Stomach smooth muscle (tissue), 2 donors: ENCODE results near the gene RTEL1.
"Not testable (repeated sequence)": the region's sequence is repeated elsewhere in the genome, so short reads cannot be mapped to it uniquely, and the experiment has no call there.

Experiments used
- H3K27ac ChIP-seq: one replicate; pipeline ENCODE4 v1.7.0; 2013; ENCODE audit warnings: mild to moderate bottlenecking, low read length, inconsistent platforms
- H3K27me3 ChIP-seq, 2 donors: one replicate each; pipeline ENCODE4 v1.7.0; 2013; ENCODE audit warnings: low read length in 2 of 2; ENCODE audit not compliant: insufficient read depth in 2 of 2, control insufficient read depth in 1 of 2
- H3K36me3 ChIP-seq, 2 donors: one replicate each; pipeline ENCODE4 v1.7.0; 2013; ENCODE audit warnings: low read length in 2 of 2; ENCODE audit not compliant: control insufficient read depth in 2 of 2, insufficient read depth in 2 of 2
- H3K4me1 ChIP-seq: one replicate; pipeline ENCODE4 v1.7.0; 2013; ENCODE audit warnings: low read length; ENCODE audit not compliant: control insufficient read depth, insufficient read depth
- H3K4me3 ChIP-seq, 2 donors: one replicate each; pipeline ENCODE4 v1.7.0; 2013; ENCODE audit warnings: low read length in 2 of 2
- H3K9ac ChIP-seq, 2 donors: one replicate each; pipeline ENCODE4 v1.7.0; 2013; ENCODE audit warnings: low read length in 2 of 2, mild to moderate bottlenecking in 1 of 2
- H3K9me3 ChIP-seq, 2 donors: one replicate each; pipeline ENCODE4 v1.7.0; 2013; ENCODE audit warnings: low read length in 2 of 2; ENCODE audit not compliant: control insufficient read depth in 2 of 2
- donor health status: healthy.
- donor health status: Pancreatic carcinoma.

Gene RTEL1

DNA sequence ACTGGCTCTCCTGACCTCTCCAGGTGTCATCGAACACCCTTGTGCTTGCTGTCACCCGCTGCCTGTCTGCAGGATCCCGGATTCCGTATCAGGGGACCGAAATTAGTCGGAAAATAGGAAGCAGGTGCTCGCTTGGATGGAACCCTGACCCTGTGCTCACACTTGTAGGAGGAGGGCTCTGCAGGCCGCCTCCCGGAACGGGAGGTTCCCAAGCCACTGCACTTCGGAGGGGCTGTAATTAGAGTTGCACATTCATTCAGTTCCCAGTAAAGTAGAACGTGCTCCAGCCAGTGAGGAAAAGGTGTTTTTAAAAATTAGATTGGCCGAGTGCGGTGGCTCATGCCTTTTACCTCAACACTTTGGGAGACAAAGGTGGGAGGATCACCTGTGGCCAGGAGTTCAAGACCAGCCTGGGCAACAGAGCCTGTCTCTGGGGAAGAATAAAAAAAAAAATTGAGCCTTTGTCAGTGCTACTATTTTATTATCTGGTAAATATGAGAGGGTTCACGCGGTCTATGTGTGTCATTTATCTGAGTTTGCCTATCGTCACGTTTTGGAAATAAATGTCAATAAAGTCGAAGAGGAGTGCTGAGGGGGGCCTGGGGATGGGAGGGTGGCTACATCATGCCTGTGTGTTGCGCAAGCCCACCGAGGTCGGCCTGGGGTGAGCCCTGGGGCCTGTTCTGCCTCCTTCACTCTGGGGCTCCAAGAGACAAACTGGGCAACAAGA lies 29.7 kb upstream of the RTEL1 start:
- no peak overlapping the region for H3K27ac ChIP-seq

DNA sequence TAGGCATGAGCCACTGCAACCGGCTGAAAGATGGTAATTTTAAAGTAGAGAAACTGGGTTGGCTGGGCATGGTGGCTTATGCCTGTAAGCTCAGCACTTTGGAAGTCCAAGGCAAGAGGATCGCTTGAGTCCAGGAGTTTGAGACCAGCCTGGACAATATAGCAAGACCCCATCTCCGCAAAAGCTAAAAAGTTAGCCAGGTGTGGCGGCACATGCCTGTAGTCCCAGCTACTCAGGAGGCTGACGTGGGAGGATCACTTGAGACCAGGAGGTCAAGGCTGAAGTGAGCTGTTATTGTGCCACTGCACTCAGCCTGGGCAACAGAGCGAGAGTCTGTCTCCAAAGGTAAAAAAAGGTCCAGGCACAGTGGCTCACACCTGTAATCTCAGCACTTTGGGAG lies 27.2 kb upstream of the RTEL1 start:
- not testable (repeated sequence) for H3K27ac ChIP-seq, H3K9me3 ChIP-seq, H3K9ac ChIP-seq, H3K27me3 ChIP-seq, H3K36me3 ChIP-seq, H3K4me3 ChIP-seq
- H3K4me1 ChIP-seq = peaks cover 15% of the 10 kb centered on the region

More for the DNA sequence above, 29.7 kb upstream of the RTEL1 start:
- Histone ChIP-seq H3K4me3 (peak overlapping the region; percentile 73 to 93), H3K9ac (peak overlapping the region; percentile 69 to 85), H3K9me3 (no peaks in the 10 kb centered on the region), H3K27me3 (no peaks in the 10 kb centered on the region), H3K36me3 (no peaks in the 10 kb centered on the region), H3K4me1 (peaks cover 19% of the 10 kb centered on the region)

DNA sequence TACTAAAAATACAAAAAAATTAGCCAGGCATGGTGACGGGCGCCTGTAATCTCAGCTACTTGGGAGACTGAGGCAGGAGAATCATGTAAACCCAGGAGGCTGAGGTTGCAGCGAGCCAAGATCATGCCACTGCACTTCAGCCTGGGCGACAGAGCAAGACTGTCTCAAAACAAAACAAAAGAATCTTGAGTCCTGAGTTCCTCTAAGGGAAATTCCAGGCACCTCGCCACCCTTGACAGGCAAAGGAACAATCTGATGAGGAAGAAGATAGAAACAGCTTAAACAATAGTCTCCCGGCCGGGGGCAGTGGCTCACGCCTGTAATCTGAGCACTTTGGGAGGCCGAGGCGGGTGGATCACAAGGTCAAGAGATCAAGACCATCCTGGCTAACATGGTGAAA lies 26.7 kb upstream of the RTEL1 start:
- not testable (repeated sequence) for H3K27ac ChIP-seq, H3K27me3 ChIP-seq, H3K9ac ChIP-seq, H3K4me3 ChIP-seq, H3K36me3 ChIP-seq, H3K9me3 ChIP-seq
- H3K4me1 ChIP-seq = peaks cover 14% of the 10 kb centered on the region

DNA sequence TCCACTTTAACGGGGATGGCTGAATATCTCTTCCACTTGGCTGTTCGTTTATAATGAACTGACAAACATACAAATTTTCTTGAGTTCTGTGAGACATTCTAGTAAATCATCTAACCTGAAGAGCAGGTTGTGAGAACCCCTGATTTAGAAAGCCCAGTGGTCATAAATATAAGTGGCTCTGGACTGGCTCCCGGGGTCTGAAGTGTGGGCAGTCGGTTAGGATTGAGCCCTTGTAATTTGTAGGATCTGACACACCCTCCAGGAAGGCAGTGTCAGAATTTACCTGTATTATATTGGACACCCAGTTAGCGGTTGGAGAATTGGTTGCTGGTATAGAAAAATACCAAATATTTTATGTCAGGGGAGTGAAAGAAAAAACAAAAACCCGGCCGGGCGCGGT lies 24.4 kb upstream of the RTEL1 start:
- H3K9ac ChIP-seq = no peak overlapping the region
- H3K9me3 ChIP-seq = no peaks in the 10 kb centered on the region
- H3K4me1 ChIP-seq = peaks cover 6% of the 10 kb centered on the region
- no peaks in the 10 kb centered on the region for H3K36me3 ChIP-seq
- no peak overlapping the region for H3K4me3 ChIP-seq
- no peak overlapping the region for H3K27ac ChIP-seq
- H3K27me3 ChIP-seq = no peaks in the 10 kb centered on the region

DNA sequence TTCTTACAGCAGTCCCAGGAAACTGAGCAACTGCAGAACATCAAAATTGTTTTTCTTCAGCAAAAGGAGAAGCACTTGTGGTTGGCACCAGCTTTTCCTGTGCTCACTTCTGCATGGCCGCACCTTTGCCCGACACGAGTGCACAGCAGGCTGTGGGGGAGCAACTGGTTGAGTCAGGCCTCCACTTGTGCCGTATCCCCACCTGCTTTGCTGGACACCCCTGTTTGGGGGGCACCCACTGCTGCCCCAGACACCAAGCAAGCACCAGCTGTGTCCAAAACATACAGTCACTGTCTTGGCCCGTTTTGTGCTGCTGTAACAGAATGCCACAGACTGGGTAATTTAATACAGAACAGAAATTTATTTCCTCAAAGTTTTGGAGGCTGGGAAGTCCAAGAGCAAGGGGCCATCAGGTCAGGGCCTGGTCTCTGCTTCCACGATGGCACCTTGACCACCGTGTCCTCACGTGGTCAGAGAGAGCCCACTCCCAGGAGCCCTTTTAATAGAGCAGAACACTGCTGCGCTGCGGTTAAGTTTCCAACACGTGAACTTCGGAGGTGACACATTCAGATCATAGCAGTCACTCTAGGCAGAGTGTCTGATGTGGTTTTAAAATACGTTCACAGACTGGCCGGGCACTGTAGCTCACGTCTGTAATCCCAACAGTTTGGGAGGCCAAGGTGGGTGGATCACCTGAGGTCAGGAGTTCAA lies 22.5 kb upstream of the RTEL1 start:
- Histone ChIP-seq H3K4me1 (no peaks in the 10 kb centered on the region), H3K9me3 (no peaks in the 10 kb centered on the region), H3K36me3 (no peaks in the 10 kb centered on the region), H3K9ac (no peak overlapping the region), H3K27me3 (no peaks in the 10 kb centered on the region), H3K4me3 (no peak overlapping the region), H3K27ac (no peak overlapping the region)

DNA sequence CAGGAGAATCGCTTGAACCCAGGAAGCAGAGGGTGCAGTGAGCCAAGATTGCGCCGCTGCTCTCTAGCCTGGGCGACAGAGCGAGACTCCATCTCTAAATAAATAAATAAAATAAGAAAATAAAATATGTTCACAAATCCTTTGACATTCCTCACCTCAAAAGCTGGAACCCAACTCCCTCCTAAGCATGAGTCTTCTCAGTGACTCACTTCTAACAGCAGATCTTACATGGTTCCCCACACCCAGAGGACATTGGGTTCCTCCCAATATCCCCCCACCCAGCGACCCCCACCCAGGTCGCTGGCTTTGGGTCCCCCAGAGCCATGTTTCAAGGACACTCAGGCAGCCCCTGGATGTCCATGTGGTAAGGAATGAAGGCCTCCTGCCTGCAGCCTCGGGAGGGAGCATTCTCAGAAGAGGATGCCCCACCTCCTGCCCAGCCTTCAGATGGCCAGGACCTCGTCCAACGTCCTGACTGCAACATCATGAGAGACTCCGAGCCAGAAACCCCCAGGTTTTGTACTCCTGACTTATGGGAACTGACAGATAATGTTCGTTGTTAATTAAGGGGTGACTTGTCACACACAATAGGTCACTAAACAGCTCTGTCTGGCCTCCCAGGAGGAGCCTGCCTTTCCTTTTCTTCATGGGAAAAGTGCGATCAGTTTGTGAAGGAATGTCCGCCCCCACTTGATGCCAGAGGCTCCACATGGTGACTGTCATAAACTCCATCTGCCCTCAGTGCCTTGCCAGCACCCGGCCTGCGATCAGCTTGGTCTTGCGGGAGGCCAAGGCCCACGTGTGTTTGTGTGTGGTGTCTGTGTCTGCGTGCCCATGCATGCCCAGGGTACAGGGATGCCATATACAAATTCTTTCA lies 21.1 kb upstream of the RTEL1 start:
- H3K4me1 ChIP-seq = peaks cover 4% of the 10 kb centered on the region

DNA sequence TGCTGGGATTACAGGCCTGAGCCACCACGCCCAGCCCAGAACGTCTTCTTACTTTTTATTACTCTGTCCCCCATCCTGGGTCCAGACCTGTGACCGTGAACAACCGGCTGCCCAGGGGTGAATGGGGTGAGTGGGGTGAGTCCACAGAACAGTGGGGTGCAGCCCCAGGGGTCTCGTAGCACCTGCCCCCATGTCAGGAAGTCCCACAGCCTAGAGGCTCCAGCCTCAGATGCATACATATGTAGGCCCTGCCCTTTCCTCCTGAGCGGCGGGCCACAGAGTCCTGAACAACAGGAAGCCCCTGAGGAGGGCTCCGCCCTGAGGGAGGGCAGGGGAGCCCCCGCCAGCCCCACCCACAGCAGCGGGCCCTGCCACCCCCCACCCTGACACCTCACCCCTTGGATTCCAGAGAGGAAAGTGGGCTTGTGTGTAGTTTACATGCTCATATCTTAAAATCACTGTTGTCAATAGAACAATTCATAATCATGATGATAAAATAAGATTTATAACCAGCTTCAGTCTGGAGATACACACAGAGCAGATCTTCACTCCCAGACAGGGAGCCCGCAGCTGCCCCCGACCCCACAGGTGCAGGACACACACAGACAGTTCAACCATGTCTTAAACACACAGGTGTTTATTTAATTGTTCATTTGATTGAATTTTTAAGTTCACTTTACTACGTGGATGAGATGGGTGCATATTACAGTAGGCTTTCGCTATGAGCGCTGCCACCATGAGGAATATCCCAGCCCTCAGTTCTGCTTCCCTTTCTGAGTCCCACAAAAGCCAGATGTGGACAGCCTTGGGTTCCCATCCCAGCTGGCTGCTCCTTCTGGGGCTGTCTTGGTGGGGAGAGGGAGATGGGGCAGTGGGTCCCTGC lies 18.8 kb upstream of the RTEL1 start:
- no peaks in the 10 kb centered on the region for H3K27me3 ChIP-seq
- no peaks in the 10 kb centered on the region for H3K36me3 ChIP-seq
- H3K9me3 ChIP-seq = no peaks in the 10 kb centered on the region
- peaks cover 12% of the 10 kb centered on the region for H3K4me1 ChIP-seq
- no peak overlapping the region for H3K9ac ChIP-seq
- no peak overlapping the region for H3K4me3 ChIP-seq
- H3K27ac ChIP-seq = no peak overlapping the region

More for the DNA sequence above, 21.1 kb upstream of the RTEL1 start:
- H3K9ac ChIP-seq = no peak overlapping the region
- no peak overlapping the region for H3K27ac ChIP-seq
- no peaks in the 10 kb centered on the region for H3K36me3 ChIP-seq
- no peak overlapping the region for H3K4me3 ChIP-seq
- H3K9me3 ChIP-seq = no peaks in the 10 kb centered on the region
- H3K27me3 ChIP-seq = no peaks in the 10 kb centered on the region

DNA sequence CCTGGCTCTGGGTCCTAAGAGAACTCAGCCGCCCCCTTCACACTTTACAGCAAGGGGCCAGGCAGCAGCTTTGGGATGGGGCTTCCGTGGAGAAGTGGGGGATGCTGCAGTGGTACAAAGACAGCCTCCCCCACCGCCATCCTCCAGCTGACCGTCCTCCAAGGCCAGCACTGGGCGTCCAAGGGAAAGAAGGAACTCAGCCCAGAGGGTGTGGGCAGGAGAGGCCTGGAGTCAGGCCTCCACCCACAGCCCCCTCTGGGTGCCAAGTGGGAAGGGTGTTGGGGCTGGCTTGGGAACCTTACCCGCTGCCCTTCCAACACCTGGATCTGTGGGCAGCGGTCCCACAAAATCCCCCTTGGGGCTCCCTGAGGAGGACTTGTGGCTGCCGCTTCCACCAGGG lies 18.0 kb upstream of the RTEL1 start:
- peaks cover 12% of the 10 kb centered on the region for H3K4me1 ChIP-seq
- no peaks in the 10 kb centered on the region for H3K27me3 ChIP-seq
- H3K4me3 ChIP-seq = no peak overlapping the region
- no peaks in the 10 kb centered on the region for H3K9me3 ChIP-seq
- no peak overlapping the region for H3K27ac ChIP-seq
- H3K36me3 ChIP-seq = no peaks in the 10 kb centered on the region
- H3K9ac ChIP-seq = no peak overlapping the region

DNA sequence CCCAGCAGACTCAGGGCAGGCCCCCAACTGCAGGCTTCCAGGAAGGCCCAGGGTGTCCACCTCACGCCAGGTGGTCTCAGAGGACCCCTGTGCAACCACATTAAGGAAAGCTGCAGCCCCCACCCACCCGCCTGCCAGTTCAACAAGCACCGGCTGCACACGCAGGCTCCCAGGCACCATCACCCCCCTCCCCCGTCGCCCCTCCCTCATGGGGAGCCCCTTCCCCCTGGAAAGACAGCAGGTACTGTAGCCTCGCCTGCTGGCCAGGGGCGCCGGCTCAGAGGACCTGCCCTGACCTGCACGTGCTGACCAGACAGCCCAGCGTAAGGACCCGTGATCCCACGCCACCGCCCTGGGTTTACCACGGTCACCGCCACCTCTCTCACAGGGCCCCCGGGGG lies 17.4 kb upstream of the RTEL1 start:
- H3K4me1 ChIP-seq = peaks cover 12% of the 10 kb centered on the region
- H3K36me3 ChIP-seq, H3K27me3 ChIP-seq, H3K9me3 ChIP-seq, H3K27ac ChIP-seq, H3K4me3 ChIP-seq, H3K9ac ChIP-seq: not testable (repeated sequence)

DNA sequence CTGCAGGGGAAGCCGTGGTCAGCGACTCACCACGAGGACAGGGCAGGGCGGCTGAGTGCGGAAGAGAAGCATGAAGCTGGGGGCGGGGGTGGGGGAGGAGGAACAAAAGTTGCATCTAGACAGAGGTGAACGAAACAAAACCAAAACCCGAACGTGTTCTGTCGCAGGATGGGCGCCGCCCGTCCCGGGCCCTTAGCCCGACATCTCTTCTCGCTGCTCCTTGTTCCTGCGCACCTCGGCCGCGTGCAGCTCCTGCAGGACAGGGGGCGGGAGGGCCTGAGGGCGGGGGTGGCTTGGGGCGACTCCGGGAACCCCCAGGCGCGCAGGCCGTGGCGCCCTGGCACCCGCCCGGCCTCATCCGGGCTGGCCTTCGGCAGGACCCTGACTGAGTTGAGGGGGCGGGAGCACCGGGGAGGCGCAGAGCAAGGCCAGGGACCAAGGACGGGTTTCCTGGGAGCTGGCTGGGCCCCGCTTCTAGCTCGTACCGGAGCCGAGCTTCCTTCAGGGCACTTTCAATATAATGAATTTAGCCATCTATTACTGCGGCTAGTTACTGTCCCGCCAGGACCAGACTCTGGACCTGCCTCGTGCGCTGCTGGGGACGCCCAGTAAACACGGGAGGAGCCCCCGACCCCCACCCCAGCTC lies 16.8 kb upstream of the RTEL1 start:
- Histone ChIP-seq H3K4me3 (peak overlapping the region; percentile 57 to 71), H3K27ac (no peak overlapping the region), H3K27me3 (no peaks in the 10 kb centered on the region), H3K9me3 (no peaks in the 10 kb centered on the region), H3K9ac (peak overlapping the region; percentile 36 to 59), H3K4me1 (peaks cover 12% of the 10 kb centered on the region), H3K36me3 (no peaks in the 10 kb centered on the region)
